Smooth muscle cell (in vitro differentiated cells): ENCODE measurements around the gene UBQLN2. TPM values are rescaled to one million over a fixed set of nuclear protein-coding genes. Genes with fewer than 3 reads are reported as not detected.

Source experiments
- DNase-seq: peaks from one replicate; lab custom pipeline; 2025; ENCODE audit not compliant: unreplicated experiment; lab: John Stamatoyannopoulos, UW
- H2AFZ ChIP-seq: fragments of 200-600 bp; sonication (generic); 2 replicates; pipeline ENCODE4 v1.6.0; 2016; ENCODE audit warnings: antibody characterized with exemption, low read depth, mild to moderate bottlenecking
- H3F3A ChIP-seq: fragments of 200-600 bp; sonication (generic); 2 replicates; pipeline ENCODE4 v1.6.0; 2017; ENCODE audit warnings: antibody characterized with exemption, low read depth
- H3K27ac ChIP-seq: fragments of 200-600 bp; sonication (generic); 2 replicates; pipeline ENCODE4 v1.5.1; 2016; ENCODE audit warnings: low read depth, mild to moderate bottlenecking
- H3K27me3 ChIP-seq: fragments of 200-600 bp; sonication (generic); 2 replicates; pipeline ENCODE4 v1.6.1; 2016; ENCODE audit warnings: low read depth, mild to moderate bottlenecking
- H3K36me3 ChIP-seq: fragments of 200-600 bp; sonication (generic); 2 replicates; pipeline ENCODE4 v1.5.1; 2016; ENCODE audit warnings: low read depth
- H3K4me1 ChIP-seq: fragments of 200-600 bp; sonication (generic); 2 replicates; pipeline ENCODE4 v1.5.1; 2016; ENCODE audit warnings: low read depth
- H3K4me2 ChIP-seq: fragments of 200-600 bp; sonication (generic); 2 replicates; pipeline ENCODE4 v1.6.0; 2016; ENCODE audit warnings: mild to moderate bottlenecking
- H3K4me3 ChIP-seq: fragments of 200-600 bp; sonication (generic); 2 replicates; pipeline ENCODE4 v1.5.1; 2016; ENCODE audit warnings: mild to moderate bottlenecking
- H3K79me2 ChIP-seq: fragments of 200-600 bp; sonication (generic); 2 replicates; pipeline ENCODE4 v1.6.0; 2016; ENCODE audit warnings: low read depth, mild to moderate bottlenecking
- H3K9ac ChIP-seq: fragments of 200-600 bp; sonication (generic); 2 replicates; pipeline ENCODE4 v1.6.0; 2016; ENCODE audit warnings: low read depth
- H3K9me3 ChIP-seq: fragments of 200-600 bp; sonication (generic); replicated peaks from 2 replicates; pipeline ENCODE4 v1.5.1; 2016; ENCODE audit warnings: low read depth
- H4K20me1 ChIP-seq: fragments of 200-600 bp; sonication (generic); 2 replicates; pipeline ENCODE4 v1.6.0; 2016; ENCODE audit warnings: low read depth
- whole genome bisulfite sequencing: methylation state at CpG from one replicate; pipeline ENCODE4 v1.1.7; 2016; ENCODE audit warnings: low lambda C conversion rate; 5-methylcytosine and 5-hydroxymethylcytosine counted together
- polyA plus RNA-seq: library from polyadenylated mRNA; unstranded; fragments of >200 nt; fragmentation: Nextera tagmentation; extraction: Ambion mirVana; gene quantifications from 2 replicates; pipeline ENCODE4 v1.2.1, GENCODE V29; 2016
- total RNA-seq: library from RNA; depleted of rRNA; stranded (reverse); fragments of >200 nt; gene quantifications from 2 replicates; pipeline ENCODE4 v1.2.3, GENCODE V29; 2014
- TF ChIP-seq, protein P1 (sequence below): fragments of 200-600 bp; sonication (generic); IDR thresholded peaks from 2 replicates; pipeline ENCODE4 v1.5.1; 2017; ENCODE audit warnings: borderline replicate concordance, mild to moderate bottlenecking, antibody characterized with exemption; ENCODE audit not compliant: insufficient read depth, poor library complexity, severe bottlenecking

The UBQLN2 gene
- total and polyA plus RNA-seq, 2 experiments from 2014 or later = 31.3 to 40.8 TPM

DNA sequence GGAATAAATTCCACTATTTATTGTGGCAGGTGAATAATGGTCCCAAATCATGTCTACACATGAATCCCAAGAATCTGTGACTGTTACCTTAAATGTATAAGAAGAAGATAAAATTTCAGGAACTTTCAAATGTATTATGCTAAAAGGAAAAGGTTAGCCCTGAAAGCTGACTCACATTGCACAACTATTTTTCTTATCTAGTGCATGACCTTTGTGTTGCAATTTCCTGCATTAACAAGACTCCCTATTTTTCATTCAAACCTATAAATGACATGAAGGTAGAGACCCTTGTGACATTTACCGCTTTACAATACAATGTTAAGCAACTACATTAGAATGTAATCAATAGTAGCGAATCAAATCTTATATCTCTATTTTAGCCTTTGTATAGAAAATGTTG is 36.7 kb downstream of the UBQLN2 start:
- H3K4me3 ChIP-seq = no peak overlapping the region
- no peaks in the 10 kb centered on the region for H3K79me2 ChIP-seq
- no peaks in the 10 kb centered on the region for H3K36me3 ChIP-seq
- no peaks in the 10 kb centered on the region for H3K4me1 ChIP-seq
- TF ChIP-seq, protein P1, sequence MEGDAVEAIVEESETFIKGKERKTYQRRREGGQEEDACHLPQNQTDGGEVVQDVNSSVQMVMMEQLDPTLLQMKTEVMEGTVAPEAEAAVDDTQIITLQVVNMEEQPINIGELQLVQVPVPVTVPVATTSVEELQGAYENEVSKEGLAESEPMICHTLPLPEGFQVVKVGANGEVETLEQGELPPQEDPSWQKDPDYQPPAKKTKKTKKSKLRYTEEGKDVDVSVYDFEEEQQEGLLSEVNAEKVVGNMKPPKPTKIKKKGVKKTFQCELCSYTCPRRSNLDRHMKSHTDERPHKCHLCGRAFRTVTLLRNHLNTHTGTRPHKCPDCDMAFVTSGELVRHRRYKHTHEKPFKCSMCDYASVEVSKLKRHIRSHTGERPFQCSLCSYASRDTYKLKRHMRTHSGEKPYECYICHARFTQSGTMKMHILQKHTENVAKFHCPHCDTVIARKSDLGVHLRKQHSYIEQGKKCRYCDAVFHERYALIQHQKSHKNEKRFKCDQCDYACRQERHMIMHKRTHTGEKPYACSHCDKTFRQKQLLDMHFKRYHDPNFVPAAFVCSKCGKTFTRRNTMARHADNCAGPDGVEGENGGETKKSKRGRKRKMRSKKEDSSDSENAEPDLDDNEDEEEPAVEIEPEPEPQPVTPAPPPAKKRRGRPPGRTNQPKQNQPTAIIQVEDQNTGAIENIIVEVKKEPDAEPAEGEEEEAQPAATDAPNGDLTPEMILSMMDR = no peak
- H4K20me1 ChIP-seq = no peaks in the 10 kb centered on the region
- H3K27ac ChIP-seq = no peak overlapping the region
- H3F3A ChIP-seq = no peaks in the 10 kb centered on the region
- no peak for DNase-seq
- peaks cover 3% of the 10 kb centered on the region for H3K9me3 ChIP-seq
- no peak overlapping the region for H3K9ac ChIP-seq
- H3K4me2 ChIP-seq = no peak overlapping the region
- WGBS = 84% methylated on average over 2 of the region's 2 CpGs
- H3K27me3 ChIP-seq = no peaks in the 10 kb centered on the region
- H2AFZ ChIP-seq = no peak overlapping the region

- Histone ChIP-seq H3F3A (no peaks in the 10 kb centered on the region), H3K4me1 (no peaks in the 10 kb centered on the region), H2AFZ (no peak overlapping the region), H3K27me3 (no peaks in the 10 kb centered on the region), H3K9ac (no peak overlapping the region), H3K9me3 (peaks cover under 1% of the 10 kb centered on the region), H4K20me1 (no peaks in the 10 kb centered on the region), H3K36me3 (no peaks in the 10 kb centered on the region), H3K79me2 (no peaks in the 10 kb centered on the region), H3K27ac (no peak overlapping the region), H3K4me2 (no peak overlapping the region), H3K4me3 (no peak overlapping the region)
- TF ChIP-seq, protein P1 = no peak
- WGBS = 60% methylated on average over 3 of the region's 3 CpGs
- DNase-seq = no peak
These were observed 37.6 kb downstream of the UBQLN2 start for GRCh38 chrX:56600987-56601386.

DNA sequence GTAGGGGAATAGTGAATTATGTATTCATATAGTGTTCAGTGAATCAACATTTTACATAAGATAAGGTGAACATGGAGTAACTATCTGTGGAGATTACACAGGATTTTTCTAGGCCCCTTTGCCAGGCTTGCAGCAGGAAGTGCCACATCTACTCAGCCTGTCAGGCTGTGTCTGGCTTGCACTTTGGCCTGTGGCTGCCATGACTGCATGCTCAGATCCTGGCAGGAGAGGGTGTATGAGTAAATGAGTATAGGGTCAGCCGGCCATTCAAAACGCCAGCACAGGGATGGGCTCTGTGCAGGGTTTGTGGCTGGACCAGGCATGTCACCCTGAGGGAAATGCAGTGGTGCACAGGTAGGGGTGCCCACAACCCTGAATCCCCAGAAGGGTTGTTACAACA is 51.9 kb downstream of the UBQLN2 start:
- TF ChIP-seq, protein P1 = no peak
- WGBS = 93% methylated on average over 2 of the region's 2 CpGs
- DNase-seq = no peak

More for the DNA sequence above, 51.9 kb downstream of the UBQLN2 start:
- Histone ChIP-seq H3K9ac (no peak overlapping the region), H3K79me2 (no peaks in the 10 kb centered on the region), H3K27me3 (no peaks in the 10 kb centered on the region), H3F3A (no peaks in the 10 kb centered on the region), H3K27ac (no peak overlapping the region), H4K20me1 (no peaks in the 10 kb centered on the region), H3K4me1 (peaks cover 6% of the 10 kb centered on the region), H3K4me2 (no peak overlapping the region), H2AFZ (no peak overlapping the region), H3K36me3 (no peaks in the 10 kb centered on the region), H3K4me3 (no peak overlapping the region), H3K9me3 (no peaks in the 10 kb centered on the region)

Other genes with a start within 250 kb of the UBQLN2 start
- 23.0 and 26.9 TPM in 2 replicates for gene NBDY, start 165.6 kb downstream of the UBQLN2 start, total RNA-seq
- gene NBDY, start 165.6 kb downstream of the UBQLN2 start, polyA plus RNA-seq = 216 and 226 TPM in 2 replicates